NT2/D1 (cell line): Measurements from ENCODE around the gene MAGI1.

Experiments
- SUZ12 ChIP-seq: IDR thresholded peaks from 2 replicates; pipeline ENCODE4 v1.6.1; 2011; ENCODE audit not compliant: insufficient read length, insufficient read depth; ENCODE audit errors: extremely low read depth
- YY1 ChIP-seq: IDR thresholded peaks from 2 replicates; pipeline ENCODE4 v1.6.1; 2011; ENCODE audit not compliant: insufficient read length, insufficient read depth
- ZNF274 ChIP-seq: IDR thresholded peaks from 2 replicates; pipeline ENCODE4 v1.6.1; 2011; ENCODE audit warnings: mild to moderate bottlenecking, low read depth, low read length

DNA sequence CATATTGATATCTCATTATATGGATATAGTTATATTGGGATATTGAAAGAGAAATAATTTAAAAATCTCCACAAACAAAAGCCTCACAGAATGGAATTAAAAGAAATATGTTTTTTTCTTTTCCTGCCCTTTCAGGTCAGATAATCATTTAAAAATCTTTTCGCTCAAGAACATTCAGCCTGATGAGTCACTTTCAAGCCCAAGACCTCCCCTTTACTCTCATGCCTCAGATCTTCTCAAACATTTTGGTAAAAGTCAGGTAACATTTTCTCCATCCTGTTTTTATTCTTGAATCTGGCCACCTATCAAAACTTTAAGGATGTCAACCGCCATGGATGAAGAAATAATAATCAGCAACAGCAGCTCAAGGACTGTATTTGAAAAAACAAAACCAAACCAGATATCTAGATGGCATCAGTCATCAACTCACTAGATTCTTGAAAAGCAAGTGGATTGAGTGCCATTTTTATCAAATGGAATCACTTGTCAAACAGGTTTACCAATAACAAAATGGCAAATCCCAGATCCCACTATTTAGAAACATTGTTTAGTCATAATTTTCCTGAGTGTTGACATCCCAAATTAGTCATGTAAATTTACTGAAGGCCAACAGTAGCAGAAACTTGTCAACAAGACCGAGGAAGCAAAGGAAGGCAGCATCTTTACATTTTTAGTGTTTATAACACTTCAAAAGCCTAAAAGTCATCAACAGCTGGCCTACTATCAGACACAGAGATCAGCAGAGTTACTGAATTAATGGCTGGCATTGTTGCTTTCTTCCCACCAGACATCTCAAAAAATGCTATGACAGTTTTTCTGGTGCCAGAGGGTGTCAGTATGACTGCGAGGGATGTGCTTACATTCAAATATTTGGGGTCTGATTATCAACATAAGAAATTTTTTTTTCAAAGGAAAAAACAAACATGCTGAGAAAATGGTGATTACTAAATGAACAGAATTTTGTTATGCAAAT, 444.7 kb downstream of the MAGI1 start:
- no peak for TF ChIP-seq ZNF274
- TF ChIP-seq YY1, result no peak
- TF ChIP-seq SUZ12, result no peak
